Esophagus (tissue), 2 donors: Measurements from ENCODE around the gene OR8B12. TPM values are rescaled to one million over a fixed set of nuclear protein-coding genes. Genes with fewer than 3 reads are reported as not detected.

ENCODE experiments used
- H3K27ac ChIP-seq, 2 donors: one replicate each; pipeline ENCODE4 v1.5.1; 2013; ENCODE audit warnings: low read depth in 2 of 2, mild to moderate bottlenecking in 2 of 2, inconsistent platforms in 1 of 2, low read length in 1 of 2, moderate library complexity in 1 of 2
- H3K27me3 ChIP-seq, 2 donors: one replicate each; pipeline ENCODE4 v1.6.1; 2013; ENCODE audit warnings: low read length in 2 of 2, control low read depth in 1 of 2, mild to moderate bottlenecking in 1 of 2; ENCODE audit not compliant: insufficient read depth in 2 of 2, control insufficient read depth in 1 of 2
- H3K36me3 ChIP-seq, 2 donors: one replicate each; pipeline ENCODE4 v1.6.1; 2013; ENCODE audit warnings: low read length in 1 of 2; ENCODE audit not compliant: control insufficient read depth in 2 of 2, insufficient read depth in 2 of 2
- H3K4me1 ChIP-seq, 2 donors: one replicate each; pipeline ENCODE4 v1.6.1; 2013; ENCODE audit warnings: low read length in 1 of 2; ENCODE audit not compliant: control insufficient read depth in 2 of 2, insufficient read depth in 2 of 2
- H3K4me3 ChIP-seq, 2 donors: one replicate each; pipeline ENCODE4 v1.5.1; 2013; ENCODE audit warnings: low read length in 2 of 2, mild to moderate bottlenecking in 2 of 2, low read depth in 1 of 2, moderate library complexity in 1 of 2
- H3K9me3 ChIP-seq, 2 donors: one replicate each; pipeline ENCODE4 v1.6.1; 2013; ENCODE audit warnings: mild to moderate bottlenecking in 2 of 2, low read depth in 1 of 2, low read length in 1 of 2, moderate library complexity in 1 of 2; ENCODE audit not compliant: control insufficient read depth in 2 of 2, insufficient read depth in 1 of 2
- WGBS, 2 donors: extraction: QIAGEN DNeasy Blood & Tissue Kit; methylation state at CpG; one replicate each; pipeline ENCODE4 v1.1.7; 2013; 5-methylcytosine and 5-hydroxymethylcytosine counted together
- polyA plus RNA-seq, 2 donors: library from polyadenylated mRNA; stranded (reverse); fragments of 200-250 nt; gene quantifications; one replicate each; pipeline ENCODE4 v1.2.3, GENCODE V29; 2013
- donor health status: healthy with polysubstance abuse.
- donor health status: Bipolar disorder and iron deficiency.

OR8B12 gene
- polyA plus RNA-seq, 2 donors: not detected

DNA sequence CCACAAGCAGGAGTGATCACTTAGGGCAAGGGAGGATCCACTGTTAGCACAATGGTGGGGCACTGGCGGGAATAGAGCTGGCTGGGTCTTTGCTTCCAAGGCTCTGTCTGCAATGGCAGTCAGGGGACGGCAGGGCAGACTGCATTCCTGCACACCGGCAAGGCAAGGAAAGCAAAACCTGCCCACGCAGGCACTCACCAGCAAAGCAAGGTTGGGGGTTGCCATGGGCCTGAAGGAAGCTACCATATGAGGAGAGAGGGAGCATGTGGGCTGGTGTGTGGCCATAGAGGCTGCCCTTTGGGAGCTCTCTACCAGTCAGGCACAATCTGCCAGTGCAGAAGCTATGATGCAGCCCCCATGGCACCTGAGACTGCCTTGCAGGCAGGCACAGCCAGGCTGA is 33.2 kb downstream of the OR8B12 start:
- Histone ChIP-seq H3K36me3 (no peaks in the 10 kb centered on the region), H3K4me3 (no peak overlapping the region), H3K27ac (no peak overlapping the region), H3K9me3 (peaks cover 0 to 12% of the 10 kb centered on the region in 2 donors), H3K27me3 (no peaks in the 10 kb centered on the region), H3K4me1 (no peaks in the 10 kb centered on the region)
- WGBS, 2 donors: 59 to 62% methylated on average over 4 of the region's 4 CpGs

DNA sequence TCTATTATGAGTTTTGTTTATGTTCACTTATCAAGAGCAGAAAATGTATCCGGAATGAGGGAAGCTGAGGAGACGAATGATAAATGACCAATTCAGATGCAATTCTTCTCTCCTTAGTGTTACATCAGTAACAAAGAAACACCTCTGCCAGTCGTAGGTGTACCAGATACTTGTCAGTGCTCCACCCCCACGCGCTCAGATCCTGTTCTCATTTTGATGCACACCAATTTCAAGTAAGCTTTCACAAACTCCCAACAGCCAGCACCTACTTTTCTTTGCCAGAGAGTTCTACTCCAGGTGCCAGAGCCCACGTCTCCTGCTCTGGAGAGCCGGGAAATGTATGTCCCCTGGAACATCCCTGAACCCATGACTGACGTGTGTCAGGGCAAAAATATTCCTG is 43.7 kb downstream of the OR8B12 start:
- Histone ChIP-seq H3K4me3 (no peak overlapping the region), H3K27ac (no peak overlapping the region), H3K36me3 (no peaks in the 10 kb centered on the region), H3K4me1 (no peaks in the 10 kb centered on the region), H3K9me3 (peaks cover 0 to 3% of the 10 kb centered on the region in 2 donors), H3K27me3 (no peaks in the 10 kb centered on the region)
- WGBS, 2 donors: 79 to 81% methylated on average over 8 of the region's 8 CpGs

GRCh38 chr11:124493016-124493655 is 50.3 kb downstream of the OR8B12 start:
- Histone ChIP-seq H3K4me3 (no peak overlapping the region), H3K27ac (no peak overlapping the region), H3K27me3 (no peaks in the 10 kb centered on the region), H3K4me1 (no peaks in the 10 kb centered on the region), H3K9me3 (no peaks in the 10 kb centered on the region), H3K36me3 (no peaks in the 10 kb centered on the region)
- 77 to 90% methylated on average over 4 of the region's 4 CpGs for WGBS, 2 donors

Other genes with a start within 250 kb of the OR8B12 start
- gene OR8D1, start 229.7 kb downstream of the OR8B12 start, polyA plus RNA-seq: not detected
- gene OR8D2, start 223.5 kb downstream of the OR8B12 start, polyA plus RNA-seq: not detected
- not detected for gene OR8B2, start 159.2 kb downstream of the OR8B12 start, polyA plus RNA-seq
- not detected for gene OR8B3, start 144.6 kb downstream of the OR8B12 start, polyA plus RNA-seq
- not detected for gene OR8B4, start 118.8 kb downstream of the OR8B12 start, polyA plus RNA-seq
- not detected for gene OR8B8, start 98.0 kb downstream of the OR8B12 start, polyA plus RNA-seq
- not detected for gene OR8A1, start 26.3 kb upstream of the OR8B12 start, polyA plus RNA-seq
- not detected for gene PANX3, start 67.8 kb upstream of the OR8B12 start, polyA plus RNA-seq
- gene TBRG1, start 79.2 kb upstream of the OR8B12 start, polyA plus RNA-seq: 10 to 100 TPM; 16.5 to 16.9 TPM
- gene SIAE, start 130.1 kb upstream of the OR8B12 start, polyA plus RNA-seq: 10 to 100 TPM in 1 of 2 donors, 1 to 10 TPM in 1; 9.0 to 11.6 TPM
- 1 to 10 TPM; 7.1 to 7.8 TPM for gene SPA17, start 130.2 kb upstream of the OR8B12 start, polyA plus RNA-seq
- 1 to 10 TPM; 1.6 to 3.1 TPM for gene NRGN, start 196.3 kb upstream of the OR8B12 start, polyA plus RNA-seq
- 10 to 100 TPM in 1 of 2 donors, 1 to 10 TPM in 1; 9.7 to 51.4 TPM for gene VSIG2, start 208.6 kb upstream of the OR8B12 start, polyA plus RNA-seq
- gene ESAM, start 218.6 kb upstream of the OR8B12 start, polyA plus RNA-seq: 10 to 100 TPM; 16.8 to 34.1 TPM